Measurements from ENCODE around the gene C10orf67. TPM values are rescaled to one million over a fixed set of nuclear protein-coding genes. Genes with fewer than 3 reads are reported as not detected.
"Not testable (repeated sequence)": the region's sequence is repeated elsewhere in the genome, so short reads cannot be mapped to it uniquely, and the experiment has no call there.

The C10orf67 gene
- total RNA-seq, 1 donor from 2014 or later: not detected

DNA sequence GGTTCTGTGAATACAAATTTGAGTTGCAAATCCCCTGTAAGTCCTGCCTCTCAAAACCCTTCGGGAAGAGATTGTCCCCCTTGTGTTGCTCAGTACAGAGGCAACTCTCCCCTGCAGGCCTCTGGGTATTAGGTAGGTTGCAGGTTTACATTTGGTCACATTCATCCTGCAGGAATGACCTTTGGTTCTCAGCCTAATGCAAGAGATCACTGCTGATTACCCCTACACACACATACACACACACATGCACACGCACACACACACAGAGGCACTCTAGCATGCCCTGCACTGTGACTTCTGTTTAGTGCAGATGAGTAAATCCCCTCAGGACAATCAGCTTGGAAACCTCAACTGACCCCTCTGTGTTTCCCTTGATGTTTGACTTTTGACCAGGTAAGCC, 69.2 kb downstream of the C10orf67 start:
- no peaks in the 10 kb centered on the region for H3K36me3 ChIP-seq
- no peak overlapping the region for H3K4me3 ChIP-seq
- H3K27ac ChIP-seq: no peak overlapping the region
- no peak for TF ChIP-seq POLR2A (IDR thresholded peaks at IDR 0.05)
- no peak for TF ChIP-seq POLR2AphosphoS5 (IDR thresholded peaks at IDR 0.05; ENCODE audit: insufficient read depth in 1 of 2, low read depth in 1 of 2)
- TF ChIP-seq, protein P1, sequence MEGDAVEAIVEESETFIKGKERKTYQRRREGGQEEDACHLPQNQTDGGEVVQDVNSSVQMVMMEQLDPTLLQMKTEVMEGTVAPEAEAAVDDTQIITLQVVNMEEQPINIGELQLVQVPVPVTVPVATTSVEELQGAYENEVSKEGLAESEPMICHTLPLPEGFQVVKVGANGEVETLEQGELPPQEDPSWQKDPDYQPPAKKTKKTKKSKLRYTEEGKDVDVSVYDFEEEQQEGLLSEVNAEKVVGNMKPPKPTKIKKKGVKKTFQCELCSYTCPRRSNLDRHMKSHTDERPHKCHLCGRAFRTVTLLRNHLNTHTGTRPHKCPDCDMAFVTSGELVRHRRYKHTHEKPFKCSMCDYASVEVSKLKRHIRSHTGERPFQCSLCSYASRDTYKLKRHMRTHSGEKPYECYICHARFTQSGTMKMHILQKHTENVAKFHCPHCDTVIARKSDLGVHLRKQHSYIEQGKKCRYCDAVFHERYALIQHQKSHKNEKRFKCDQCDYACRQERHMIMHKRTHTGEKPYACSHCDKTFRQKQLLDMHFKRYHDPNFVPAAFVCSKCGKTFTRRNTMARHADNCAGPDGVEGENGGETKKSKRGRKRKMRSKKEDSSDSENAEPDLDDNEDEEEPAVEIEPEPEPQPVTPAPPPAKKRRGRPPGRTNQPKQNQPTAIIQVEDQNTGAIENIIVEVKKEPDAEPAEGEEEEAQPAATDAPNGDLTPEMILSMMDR (IDR thresholded peaks at IDR 0.05): no peak
- DNase-seq (ENCODE audit: extremely low spot score in 2 of 2): no peak
- H3K4me1 ChIP-seq: no peaks in the 10 kb centered on the region
- H3K9me3 ChIP-seq: no peaks in the 10 kb centered on the region
- intact Hi-C loops (cut with DNase I): no loop called here
- no peaks in the 10 kb centered on the region for H3K27me3 ChIP-seq

DNA sequence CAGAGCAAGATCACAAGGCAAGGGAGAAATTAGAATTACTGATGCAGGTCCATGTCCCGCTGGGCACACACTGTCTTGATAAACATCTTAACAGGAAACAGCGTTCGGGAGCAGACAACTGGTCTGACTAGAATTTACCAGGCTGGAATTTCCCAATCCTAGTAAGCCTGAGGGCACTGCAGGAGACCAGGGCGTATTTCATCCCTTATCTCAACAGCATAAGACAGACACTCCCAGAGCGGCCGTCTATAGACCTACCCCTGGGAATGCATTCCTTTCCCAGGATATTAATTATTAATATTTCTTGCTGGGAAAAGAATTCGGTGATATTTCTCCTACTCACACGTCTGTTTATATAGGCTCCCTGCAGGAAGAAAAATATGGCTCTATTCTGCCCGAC, 70.4 kb downstream of the C10orf67 start:
- DNase-seq (ENCODE audit: extremely low spot score in 2 of 2); H3K4me1 ChIP-seq; intact Hi-C loops (cut with DNase I); H3K36me3 ChIP-seq; H3K4me3 ChIP-seq; H3K9me3 ChIP-seq; H3K27me3 ChIP-seq; H3K27ac ChIP-seq: not testable (repeated sequence)

DNA sequence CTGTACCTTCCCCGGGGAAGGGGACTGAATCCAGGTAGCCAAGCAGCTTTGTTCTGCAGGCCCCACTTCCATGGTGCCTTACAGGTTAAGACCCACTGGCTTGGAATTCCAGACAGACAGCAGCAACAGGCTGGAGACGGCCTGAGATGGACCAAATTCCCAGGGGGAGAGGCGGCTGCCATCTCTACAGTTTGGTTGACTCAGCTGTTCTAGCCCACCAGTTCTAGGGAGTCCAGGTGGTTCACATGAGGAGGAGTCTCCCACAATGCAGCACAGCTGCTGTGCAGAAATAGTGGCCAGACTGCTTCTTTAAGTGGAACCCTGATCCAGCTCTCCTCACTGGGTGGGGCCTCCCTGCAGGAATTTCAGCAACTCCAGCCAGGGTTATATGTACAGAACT, 74.1 kb downstream of the C10orf67 start:
- TF ChIP-seq POLR2AphosphoS5 (IDR thresholded peaks at IDR 0.05; ENCODE audit: insufficient read depth in 1 of 2, low read depth in 1 of 2) (no peak), POLR2A (IDR thresholded peaks at IDR 0.05) (no peak)
- TF ChIP-seq, protein P1 (IDR thresholded peaks at IDR 0.05): no peak
- Histone ChIP-seq H3K27ac (no peak overlapping the region), H3K36me3 (no peaks in the 10 kb centered on the region), H3K4me3 (no peak overlapping the region), H3K9me3 (no peaks in the 10 kb centered on the region), H3K4me1 (no peaks in the 10 kb centered on the region), H3K27me3 (no peaks in the 10 kb centered on the region)
- intact Hi-C loops (cut with DNase I): no loop called here
- DNase-seq (ENCODE audit: extremely low spot score in 2 of 2): no peak

DNA sequence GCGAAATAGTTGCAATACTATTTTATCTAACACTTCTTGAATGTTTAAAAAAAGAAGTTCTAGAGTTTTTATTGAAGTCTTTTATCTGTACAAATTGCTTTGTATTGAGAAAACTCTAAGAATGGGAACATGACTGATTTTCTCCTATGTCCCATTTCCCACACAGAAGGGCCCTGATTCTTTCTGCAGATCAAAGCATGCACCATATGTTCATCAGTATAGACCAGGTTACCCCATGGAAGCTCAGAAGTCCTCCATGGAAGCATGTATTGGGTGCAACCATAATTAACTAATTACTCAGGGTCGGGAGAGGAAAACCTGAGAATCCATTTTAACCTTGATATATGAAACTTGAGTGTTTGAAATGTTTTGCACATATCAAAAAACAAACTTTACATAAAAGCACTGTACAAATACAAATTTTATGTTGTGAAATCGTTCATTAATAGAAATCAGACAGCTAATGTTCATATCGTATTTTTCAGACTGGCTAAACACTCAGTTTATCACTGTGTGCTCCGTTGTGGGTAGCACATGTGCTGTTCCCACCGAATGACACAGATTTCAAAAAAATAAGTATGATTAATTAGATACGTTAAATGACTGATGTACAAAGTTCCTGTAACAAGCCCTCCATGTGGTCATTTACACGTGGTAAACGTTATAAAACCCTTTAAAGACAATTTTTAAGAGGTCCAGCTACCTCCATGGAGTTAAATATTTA, 81.0 kb downstream of the C10orf67 start:
- Histone ChIP-seq H3K27ac (no peak overlapping the region), H3K9me3 (no peaks in the 10 kb centered on the region), H3K4me1 (no peaks in the 10 kb centered on the region), H3K27me3 (no peaks in the 10 kb centered on the region), H3K36me3 (no peaks in the 10 kb centered on the region), H3K4me3 (no peak overlapping the region)
- no peak for DNase-seq (ENCODE audit: extremely low spot score in 2 of 2)
- intact Hi-C loops (cut with DNase I): no loop called here
- TF ChIP-seq POLR2AphosphoS5 (IDR thresholded peaks at IDR 0.05; ENCODE audit: insufficient read depth in 1 of 2, low read depth in 1 of 2): no peak

DNA sequence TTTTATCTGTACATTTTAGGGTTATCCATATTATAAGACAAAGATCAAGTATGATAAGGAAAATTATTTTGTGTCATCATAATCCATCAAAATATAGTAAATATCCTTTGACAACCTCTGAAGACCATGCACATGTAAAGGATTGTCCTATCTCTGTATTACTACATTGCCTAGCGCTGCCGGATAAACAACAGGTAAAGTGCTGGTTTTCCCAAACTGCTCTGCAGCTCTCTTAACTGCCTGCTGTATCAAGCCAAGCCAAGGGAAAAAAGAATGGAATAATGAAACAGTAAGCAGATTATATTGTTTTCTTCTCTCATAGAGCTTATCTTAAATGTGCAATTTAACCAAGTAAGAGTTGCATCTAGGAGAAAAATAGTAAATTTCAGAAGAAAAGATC, 81.7 kb downstream of the C10orf67 start:
- H3K9me3 ChIP-seq: no peaks in the 10 kb centered on the region
- no peak for DNase-seq (ENCODE audit: extremely low spot score in 2 of 2)
- H3K36me3 ChIP-seq: no peaks in the 10 kb centered on the region
- H3K4me1 ChIP-seq: no peaks in the 10 kb centered on the region
- H3K27ac ChIP-seq: no peak overlapping the region
- no peak overlapping the region for H3K4me3 ChIP-seq
- H3K27me3 ChIP-seq: no peaks in the 10 kb centered on the region
- TF ChIP-seq, protein P1 (IDR thresholded peaks at IDR 0.05): no peak
- TF ChIP-seq POLR2A (IDR thresholded peaks at IDR 0.05) (no peak), POLR2AphosphoS5 (IDR thresholded peaks at IDR 0.05; ENCODE audit: insufficient read depth in 1 of 2, low read depth in 1 of 2) (no peak)
- intact Hi-C loops (cut with DNase I): no loop called here

DNA sequence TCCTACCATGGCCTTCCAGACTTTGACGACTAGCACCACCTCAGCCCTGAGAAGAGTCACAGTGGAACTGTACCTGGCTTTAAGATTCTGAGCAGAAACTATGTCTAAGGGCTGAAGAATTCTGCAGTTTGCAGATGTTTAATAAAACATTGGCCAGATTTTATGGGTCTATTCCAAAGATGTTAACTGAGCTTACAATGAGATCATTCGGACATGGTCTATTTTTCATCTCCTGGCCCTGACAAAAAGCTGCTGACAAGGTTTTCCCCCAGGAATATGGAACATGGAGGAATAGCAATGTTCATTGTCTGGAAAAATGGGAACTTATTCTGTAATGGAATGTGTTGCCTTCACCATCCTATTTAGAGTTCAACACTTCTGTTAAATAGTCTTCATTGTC, 86.1 kb downstream of the C10orf67 start:
- intact Hi-C loops (cut with DNase I): no loop called here
- Histone ChIP-seq H3K4me1 (no peaks in the 10 kb centered on the region), H3K4me3 (no peak overlapping the region), H3K27me3 (no peaks in the 10 kb centered on the region), H3K27ac (no peak overlapping the region), H3K9me3 (no peaks in the 10 kb centered on the region), H3K36me3 (no peaks in the 10 kb centered on the region)
- no peak for DNase-seq (ENCODE audit: extremely low spot score in 2 of 2)
- TF ChIP-seq, protein P1 (IDR thresholded peaks at IDR 0.05): no peak
- TF ChIP-seq POLR2AphosphoS5 (IDR thresholded peaks at IDR 0.05; ENCODE audit: insufficient read depth in 1 of 2, low read depth in 1 of 2) (no peak), POLR2A (IDR thresholded peaks at IDR 0.05) (no peak)
